CD4-positive, alpha-beta T cell treated with Interleukin-15 for 4 hours (primary cell): ENCODE results near the gene CHD1L.
"Not testable (repeated sequence)": the region's sequence is repeated elsewhere in the genome, so short reads cannot be mapped to it uniquely, and the experiment has no call there.

ENCODE experiments used
- DNase-seq: peaks from one replicate; pipeline ENCODE4 v3.0.0-alpha.2; 2020; ENCODE audit warnings: low spot score

CHD1L gene

DNA sequence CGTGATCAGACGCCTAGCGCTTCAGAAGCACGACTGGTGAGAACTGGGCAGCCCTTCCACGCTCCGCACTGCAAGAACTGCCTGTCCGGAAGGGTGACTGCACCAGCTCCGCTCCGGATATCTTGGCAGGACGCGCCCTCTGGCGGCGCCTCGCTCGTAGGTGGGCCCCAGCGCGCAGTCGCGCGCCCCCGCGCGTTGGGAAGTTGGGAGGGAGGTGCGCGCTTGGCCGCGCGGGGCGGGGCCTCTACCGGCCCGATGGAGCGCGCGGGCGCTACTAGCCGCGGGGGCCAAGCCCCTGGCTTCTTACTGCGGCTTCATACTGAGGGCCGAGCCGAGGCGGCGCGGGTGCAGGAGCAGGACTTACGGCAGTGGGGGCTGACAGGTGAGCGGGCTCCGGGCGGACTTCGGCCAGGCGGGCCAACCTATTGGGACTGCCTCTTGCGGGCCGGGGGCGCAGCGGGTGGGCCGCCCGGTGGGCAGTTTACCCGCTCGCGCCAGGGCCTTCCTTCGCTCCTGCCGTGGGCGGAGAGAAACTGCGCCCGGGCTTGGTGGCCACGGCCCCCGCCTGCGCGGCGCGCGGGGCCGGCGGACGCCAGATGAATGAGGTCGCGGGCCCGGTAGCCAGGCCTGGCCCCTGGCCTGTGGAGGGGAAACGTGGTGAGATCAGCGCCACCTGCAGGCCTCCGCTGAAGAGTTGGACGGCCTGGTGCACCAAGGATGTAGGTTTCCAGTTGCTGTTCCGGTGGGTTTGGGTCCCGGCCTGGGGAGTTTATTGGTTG lies at the start of gene CHD1L:
Gene CHD1L (plus strand): TSS at position 236 of the 779 bp plus-strand sequence. CDS start 20 bp downstream, at position 256.
- peak; percentile 96 for DNase-seq

DNA sequence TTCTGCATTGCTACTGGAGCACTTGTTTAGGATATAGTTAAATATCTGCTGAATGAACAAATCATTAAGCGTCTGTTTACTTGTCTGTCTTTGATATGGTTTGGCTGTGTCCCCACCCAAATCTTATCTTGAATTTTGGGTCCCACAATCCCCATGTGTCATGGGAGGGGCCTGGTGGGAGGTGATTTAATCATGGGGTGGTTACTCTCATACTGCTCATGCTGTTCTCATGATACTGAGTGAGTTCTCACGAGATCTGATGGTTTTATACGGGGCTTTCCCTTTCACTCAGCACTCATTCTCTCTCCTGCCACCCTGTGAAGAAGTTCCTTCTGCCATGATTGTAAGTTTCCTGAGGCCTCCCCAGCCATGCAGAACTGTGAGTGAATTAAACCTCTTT lies 45.2 kb upstream of the CHD1L start:
- not testable (repeated sequence) for DNase-seq

DNA sequence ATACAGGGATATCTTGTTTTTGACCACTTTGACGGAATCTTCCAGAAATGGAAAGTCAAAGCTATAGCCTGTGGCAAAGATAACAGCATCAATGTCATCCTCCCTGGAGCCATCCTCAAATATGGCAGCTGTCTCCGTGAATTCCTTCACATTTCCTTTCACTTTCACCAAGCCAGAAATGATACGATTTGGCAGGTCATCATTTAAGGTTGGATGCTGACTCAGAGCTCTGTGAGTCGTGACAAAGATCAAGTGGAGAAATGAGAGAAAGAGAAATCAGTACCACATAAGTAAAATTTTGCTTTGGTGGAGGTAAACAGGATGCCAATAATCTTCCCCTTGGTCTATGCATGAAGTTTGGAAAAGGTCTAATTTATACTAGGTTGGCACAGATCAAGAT lies 41.2 kb upstream of the CHD1L start:
- DNase-seq: no peak

DNA sequence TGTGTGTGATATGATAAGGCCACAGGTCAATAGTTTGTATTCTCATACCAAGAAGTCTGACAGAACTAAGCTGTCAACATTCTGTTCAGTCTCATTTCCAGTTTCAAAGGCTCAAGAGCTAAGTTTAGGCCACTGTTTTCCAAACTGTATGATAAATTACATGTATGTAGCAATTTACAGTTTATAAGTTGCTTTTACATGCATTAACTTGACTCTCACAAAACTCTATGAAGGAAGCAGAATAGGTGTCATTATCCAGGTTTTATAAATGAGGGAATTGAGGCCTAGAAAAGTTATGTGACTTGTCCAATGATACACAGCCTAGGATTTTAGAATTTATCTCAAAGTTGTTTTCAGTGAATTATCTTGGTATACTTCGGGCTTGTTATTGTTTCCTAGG lies 40.7 kb upstream of the CHD1L start:
- no peak for DNase-seq

DNA sequence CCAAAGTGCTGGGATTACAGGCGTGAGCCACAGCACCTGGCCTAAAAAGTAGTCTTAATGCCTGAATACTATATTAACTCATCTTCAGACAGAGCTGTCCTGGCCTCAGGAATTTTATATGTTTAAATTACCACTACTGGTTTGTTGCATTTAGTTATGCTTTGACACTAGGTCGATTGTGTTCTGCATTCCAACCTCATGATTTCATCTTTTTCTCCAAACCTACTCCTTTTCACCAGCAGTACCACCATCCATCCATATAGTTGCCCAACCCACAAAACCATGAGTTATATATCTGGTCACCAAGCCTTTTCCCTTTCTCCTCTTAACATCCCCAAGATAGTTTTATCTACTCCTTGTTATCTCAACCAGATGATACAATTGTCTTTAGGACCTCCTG lies 39.9 kb upstream of the CHD1L start:
- DNase-seq: no peak

DNA sequence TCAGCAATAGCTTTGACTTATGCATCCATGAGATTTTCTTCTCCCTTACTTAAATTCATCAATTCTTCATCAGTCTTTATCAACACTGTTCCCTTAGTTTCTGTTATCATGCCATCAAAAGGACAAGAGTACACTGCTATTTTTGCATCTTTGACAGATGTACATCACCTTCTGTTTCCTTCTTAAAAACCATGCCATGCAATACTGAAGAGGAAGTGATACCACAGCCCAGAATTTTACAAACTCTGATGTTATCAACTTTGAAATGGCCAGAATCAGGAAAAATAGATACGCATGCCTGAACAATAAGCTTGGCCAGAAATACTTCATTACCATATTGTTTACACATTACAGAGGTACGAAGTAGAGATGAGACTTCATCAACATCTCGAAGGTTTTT lies 38.4 kb upstream of the CHD1L start:
- DNase-seq: no peak

DNA sequence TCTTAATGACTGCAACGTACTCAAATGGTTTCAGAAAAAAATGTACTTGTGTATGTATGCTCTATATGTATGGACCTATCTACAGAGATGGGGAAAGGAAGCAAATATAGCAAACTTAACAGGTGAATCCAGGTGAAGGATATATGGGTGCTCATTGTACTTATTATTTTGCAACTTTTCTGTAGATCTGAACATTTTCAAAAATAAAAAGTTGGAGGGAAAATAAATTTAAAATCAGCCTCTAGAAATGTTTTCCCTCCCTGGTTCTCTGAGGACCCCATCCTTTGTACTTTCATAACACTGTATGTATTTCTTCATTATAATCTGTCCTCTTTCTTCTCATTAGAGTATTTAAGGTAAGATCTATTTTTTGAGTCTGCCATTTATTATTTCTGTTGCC lies 35.3 kb upstream of the CHD1L start:
- no peak for DNase-seq

DNA sequence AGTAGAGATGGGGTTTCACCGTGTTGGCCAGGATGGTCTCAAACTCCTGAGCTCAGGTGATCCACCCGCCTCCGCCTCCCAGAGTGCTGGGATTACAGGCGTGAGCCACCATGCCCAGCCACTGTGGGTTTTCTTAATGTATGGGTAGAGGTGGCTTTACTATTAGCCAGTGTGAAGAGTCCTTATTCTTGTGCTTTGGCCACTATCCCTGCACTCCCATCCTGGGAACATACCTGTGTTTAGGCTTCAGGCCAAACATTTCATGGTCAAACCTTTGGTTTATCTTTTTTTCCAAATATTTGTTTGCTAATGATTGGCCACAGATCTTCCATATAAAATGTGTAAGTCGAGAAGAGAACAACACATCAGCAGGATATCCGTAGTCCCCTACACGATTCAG lies 33.9 kb upstream of the CHD1L start:
- DNase-seq: no peak

DNA sequence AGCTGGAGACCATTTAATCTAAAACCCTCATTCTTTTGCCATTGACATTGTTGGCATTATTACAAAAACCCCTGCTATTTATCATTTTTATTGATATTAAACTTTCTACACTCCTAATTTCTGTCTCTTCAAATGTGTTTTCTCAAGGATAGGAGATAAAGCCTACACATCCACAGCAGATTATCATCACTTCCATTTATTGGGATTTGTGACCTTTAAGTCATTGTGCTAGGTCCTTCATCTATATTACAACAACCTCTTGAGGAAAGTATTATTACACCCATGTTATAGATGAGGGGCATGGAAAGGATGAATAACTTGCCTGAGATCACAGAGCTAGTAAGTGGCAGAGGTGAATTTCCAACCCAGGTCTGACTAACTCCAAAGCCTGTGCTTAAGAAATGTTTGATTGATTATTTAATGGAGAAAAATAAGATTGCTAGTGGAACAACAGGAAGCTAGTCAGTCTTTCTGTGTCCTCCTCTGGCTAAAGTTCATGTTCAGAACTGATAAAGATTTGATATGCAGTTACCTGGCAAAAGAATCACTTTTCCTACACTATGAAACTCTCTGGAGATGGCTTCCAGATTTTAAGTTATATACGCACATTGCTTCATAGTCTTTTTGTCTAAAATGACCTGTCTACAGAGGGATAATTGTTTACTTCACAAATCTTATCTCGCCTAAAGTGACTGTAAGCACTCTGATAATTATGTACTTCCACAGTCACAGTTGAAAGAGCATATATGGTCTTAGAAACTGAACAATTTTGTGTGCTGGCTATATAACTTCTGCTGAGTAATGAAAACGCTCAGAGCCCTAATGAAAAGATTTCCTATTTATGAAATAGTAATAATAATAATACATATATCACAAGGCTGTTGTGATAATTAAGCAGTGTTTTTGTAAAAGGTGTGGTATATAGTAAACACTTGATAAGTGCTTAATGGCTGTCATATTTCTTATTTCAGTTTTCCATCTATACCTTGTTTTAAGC lies 32.4 kb upstream of the CHD1L start:
- DNase-seq: no peak

DNA sequence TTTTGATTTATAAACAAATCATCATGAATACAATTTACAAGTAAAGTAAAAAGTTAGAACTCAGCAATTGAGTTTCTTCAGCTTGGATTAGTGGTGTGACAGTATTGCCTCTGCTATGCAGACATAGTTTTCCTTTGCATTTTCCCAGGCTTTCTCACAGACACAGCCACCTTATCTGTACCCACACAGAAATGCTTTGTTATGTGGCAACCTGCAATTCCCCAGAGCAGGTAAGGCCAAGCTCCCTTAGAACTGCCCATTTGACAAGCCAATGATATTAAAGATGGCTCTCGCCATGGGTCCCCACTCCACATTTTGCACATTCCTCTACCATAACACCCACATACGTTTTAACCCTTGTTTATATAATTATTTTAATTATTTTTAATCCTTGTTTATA lies 31.5 kb upstream of the CHD1L start:
- no peak for DNase-seq

DNA sequence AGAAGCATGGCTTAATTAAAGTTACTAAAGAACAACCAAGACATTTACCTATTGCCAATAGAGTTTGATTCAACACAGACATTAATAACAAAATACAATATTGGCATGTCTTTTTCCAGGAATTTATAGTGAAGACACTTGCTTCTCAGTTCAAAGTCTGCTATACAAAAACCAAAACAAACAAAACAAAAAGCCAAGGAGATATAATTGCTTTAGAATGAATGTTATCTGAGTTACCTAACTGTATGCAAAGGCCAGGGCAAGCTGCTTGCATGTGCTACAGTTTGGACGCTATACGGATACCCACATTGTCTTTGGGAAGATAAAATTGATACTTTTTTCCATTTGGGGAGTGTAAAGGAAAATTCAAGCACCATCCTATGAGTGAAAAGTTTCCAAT lies 30.9 kb upstream of the CHD1L start:
- no peak for DNase-seq

DNA sequence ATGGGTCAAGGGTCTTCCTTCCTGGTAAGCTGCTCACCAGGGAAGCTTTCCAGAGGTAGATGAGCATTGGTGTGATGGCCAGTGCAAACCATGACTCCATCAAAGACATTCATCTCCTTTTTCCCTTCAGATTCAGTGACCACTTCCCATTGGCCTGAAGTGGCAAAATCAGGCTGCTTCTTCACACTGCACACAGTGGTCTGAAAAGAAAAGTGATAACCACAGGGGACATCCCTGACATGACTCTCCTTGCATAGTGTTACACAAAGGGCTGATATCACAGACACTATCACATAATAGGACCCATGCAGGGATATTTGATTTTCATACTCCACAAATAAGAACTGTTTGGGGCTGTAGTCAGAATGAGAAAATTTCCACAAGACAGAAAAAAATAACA lies 29.2 kb upstream of the CHD1L start:
- DNase-seq: no peak

DNA sequence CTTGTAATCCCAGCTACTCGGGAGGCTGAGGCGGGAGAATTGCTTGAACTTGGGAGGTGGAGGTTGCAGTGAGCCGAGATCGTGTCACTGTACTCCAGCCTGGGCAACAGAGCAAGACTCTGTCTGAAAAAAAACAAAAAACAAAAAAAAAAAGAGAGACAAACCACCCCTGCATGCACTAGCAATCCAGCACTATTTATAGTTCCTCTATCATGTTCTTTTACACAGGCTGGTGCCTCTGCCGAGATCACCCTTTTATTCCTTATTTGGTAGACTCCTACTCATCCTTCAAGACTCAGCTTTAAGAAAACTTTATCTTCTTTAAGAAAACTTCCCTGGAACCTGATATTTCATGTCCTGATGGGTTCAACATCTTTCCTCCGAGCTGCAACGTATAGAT lies 28.2 kb upstream of the CHD1L start:
- DNase-seq: no peak

DNA sequence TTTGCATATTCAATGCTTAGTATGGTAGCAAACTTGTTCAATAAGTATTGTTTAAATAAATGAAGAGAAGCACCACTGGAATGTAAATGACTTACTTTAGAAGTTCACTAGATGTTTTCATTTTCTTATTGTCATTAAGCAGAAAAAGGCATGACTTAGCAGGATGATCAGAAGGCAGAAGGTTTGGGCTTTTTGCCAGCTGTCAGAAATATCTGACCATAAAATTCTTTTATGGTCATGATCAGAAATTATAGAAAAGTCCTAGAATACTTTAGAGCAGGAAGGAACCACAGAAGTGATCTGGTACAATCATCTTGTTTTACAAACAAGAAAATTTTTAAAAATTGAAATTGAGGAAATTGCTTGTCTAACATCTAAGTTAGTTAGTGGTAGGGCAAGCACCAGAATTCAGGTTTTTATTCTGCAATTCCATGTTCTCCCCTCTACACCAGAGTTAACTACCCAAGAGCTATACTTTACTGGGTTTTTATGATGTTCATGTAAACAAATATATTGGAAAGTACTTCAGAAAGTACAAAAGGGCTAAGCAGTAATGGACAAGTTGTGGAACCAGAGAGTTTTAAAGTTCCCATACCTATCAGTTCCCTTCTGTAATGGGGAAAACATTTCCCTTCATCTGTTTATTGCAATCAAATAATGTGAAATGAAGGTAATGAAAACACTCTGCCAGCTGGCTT lies 27.5 kb upstream of the CHD1L start:
- no peak for DNase-seq

DNA sequence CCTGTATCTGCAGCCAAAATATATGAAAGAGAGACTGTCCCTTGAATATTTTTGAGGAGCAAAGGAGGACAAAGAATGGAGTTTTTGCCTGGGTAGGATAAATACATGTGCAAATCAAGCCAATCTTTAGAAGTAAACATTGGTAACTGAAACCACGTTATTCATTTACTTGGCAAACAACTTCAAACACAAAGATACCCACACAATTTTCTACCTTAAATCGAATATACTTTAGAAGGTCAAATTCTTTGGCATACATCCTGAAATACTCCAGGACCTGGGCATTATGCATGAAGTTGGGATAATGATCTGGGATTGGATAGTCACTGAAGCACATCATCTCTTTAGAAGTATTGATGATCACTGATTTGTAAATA lies 27.0 kb upstream of the CHD1L start:
- no peak for DNase-seq

DNA sequence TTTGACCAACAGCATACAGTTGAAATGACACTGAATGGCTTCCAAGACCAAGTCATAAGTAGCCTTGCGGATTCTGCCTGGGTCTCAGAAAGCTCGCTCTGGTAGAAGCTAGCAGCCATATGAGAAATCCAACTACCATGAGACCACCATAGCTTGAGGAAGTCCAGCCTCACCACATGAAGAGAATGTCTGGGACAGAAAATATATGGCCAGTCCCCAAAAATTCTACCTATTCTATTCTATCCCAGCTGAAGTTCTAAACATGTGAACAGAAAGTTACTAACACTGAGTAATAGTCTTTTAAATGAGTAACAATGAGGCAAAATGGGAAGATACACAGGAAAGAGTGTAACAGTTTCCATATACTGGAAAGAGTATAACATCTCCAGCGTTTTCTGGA lies 26.4 kb upstream of the CHD1L start:
- no peak for DNase-seq

DNA sequence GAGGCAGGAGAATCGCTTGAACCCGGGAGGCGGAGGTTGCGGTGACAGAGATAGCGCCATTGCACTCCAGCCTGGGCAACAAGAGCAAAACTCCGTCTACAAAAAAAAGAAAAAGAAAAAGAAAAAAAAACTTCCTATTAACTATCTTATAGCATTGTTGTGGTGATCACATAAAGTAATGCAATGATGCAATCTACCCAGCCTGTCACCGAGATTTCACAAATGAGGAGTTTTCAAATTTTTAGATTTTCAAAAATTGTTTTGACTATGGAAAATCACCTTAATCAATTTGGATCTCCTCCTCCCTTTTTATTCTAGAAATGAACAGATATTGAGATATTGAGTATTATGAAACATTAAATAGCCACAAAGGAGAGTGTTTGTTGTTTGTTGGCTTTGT lies 25.3 kb upstream of the CHD1L start:
- no peak for DNase-seq

DNA sequence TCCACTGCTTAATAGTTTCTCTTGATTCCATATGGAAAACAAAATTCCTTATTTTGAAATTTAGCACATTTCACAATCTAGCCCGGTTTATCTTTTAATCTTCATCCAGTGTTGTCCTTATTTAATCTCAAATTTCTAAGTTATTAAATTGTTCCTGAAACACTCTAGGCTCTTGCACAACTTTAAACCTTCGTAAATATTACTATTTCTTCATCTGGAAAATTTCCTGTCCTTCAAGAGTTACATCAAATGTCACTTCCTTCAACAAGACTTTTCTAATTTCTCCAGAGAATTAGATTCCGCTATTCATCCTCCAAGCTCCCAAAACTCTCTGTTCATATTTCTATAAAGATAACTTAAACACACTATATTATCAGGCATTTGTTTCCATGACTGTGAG lies 23.9 kb upstream of the CHD1L start:
- DNase-seq: no peak

DNA sequence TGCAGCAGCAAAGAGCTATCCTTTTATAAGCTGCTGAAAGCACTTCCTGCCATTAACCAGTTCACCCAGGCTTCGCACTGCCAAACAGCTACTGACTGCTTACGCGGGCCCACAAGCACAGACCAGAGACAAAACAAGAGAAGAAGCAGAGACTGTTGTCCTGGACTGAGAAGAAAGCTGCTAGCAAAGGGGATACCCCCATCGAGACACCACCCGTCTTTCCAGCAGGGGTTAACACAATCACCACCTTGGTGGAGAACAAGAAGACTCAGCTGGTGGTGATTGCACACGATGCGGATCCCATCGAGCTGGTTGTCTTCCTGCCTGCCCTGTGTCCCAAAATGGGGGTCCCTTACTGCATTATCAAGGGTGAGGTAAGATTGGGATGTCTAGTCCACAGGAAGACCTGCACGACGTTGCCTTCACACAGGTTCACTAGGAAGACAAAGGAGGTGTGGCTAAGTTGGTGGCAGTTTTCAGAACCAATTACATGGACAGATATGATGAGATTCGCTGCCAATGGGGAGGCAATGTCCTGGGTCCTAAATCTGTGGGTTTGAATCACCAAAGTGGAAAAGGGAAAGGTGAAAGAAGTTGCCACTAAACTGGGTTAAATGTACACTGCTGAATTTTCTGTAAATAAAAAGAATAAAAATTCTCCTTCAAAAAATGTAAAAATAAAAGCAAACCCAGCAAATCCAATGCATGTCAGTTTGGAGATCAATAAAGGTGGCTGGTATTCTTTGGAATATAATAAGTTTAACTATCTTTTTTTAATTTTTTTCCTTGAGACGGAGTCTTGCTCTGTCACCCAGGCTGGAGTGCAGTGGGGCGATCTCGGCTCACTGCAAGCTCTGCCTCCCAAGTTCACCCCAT lies 18.5 kb upstream of the CHD1L start:
- no peak for DNase-seq

DNA sequence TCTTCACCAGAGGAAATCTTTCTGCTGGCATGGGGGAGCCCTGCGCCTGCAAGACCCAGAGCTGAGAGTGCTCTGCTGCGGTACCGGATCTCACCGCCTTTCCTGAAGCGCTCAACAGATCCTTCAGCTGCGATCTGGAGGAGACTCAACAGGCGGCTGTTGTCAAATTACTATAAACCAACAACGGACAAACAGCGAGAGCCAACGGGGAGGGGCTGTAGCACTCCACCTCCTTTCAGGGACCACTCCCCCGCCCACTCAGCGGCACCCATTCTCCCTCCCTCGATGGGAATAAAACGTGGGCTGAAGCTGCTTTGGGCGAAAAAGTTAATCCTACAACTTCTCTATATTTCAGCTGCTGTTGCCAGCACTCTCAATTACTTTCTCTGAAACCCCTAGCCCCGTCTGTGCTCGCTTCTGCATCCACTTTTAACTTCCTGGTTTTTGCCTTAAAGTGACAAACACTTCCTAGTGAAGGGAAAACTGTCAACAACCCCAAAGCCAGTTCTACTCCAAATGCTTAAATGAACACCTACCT lies 17.2 kb upstream of the CHD1L start, which contains the start of gene FMO5:
Gene FMO5 (minus strand): TSS at position 147 of the 538 bp plus-strand sequence. CDS start 310 bp downstream, outside the sequence.
- DNase-seq: peak; percentile 51

DNA sequence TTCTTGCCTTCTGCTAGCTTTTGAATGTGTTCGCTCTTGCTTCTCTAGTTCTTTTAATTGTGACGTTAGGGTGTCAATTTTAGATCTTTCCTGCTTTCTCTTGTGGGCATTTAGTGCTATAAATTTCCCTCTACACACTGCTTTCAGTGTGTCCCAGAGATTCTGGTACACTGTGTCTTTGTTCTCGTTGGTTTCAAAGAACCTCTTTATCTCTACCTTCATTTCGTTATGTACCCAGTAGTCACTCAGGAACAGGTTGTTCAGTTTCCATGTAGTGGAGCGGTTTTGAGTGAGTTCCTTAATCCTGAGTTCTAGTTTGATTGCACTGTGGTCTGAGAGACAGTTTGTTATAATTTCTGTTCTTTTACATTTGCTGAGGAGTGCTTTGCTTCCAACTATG lies 11.5 kb upstream of the CHD1L start:
- not testable (repeated sequence) for DNase-seq
